GM12878 (cell line): ENCODE results near the gene BAZ2B. TPM values are rescaled to one million over a fixed set of nuclear protein-coding genes. Genes with fewer than 3 reads are reported as not detected.

Source experiments
- ASH2L ChIP-seq: fragments of 300-600, 200-600 bp; sonication (generic); IDR thresholded peaks from 2 replicates; pipeline ENCODE4 v1.6.1; 2017; ENCODE audit warnings: low read depth, mild to moderate bottlenecking, borderline replicate concordance
- ATF3 ChIP-seq: IDR thresholded peaks from 2 replicates; pipeline ENCODE4 v1.6.1; 2011; ENCODE audit warnings: low read depth, mild to moderate bottlenecking, low read length, moderate library complexity, borderline replicate concordance; ENCODE audit errors: extremely low read depth
- CREB1 ChIP-seq: IDR thresholded peaks from 2 replicates; pipeline ENCODE4 v1.6.1; 2012; ENCODE audit warnings: low read depth, mild to moderate bottlenecking, inconsistent platforms
- EP300 ChIP-seq, 2 experiments: fragments of 150-350 bp in 1 of 2; IDR thresholded peaks; 2 replicates each; pipeline ENCODE4 v1.6.1; 2011 to 2012; ENCODE audit warnings: low read depth in 2 of 2, low read length in 2 of 2, borderline replicate concordance in 1 of 2, improper control_type of control experiment in 1 of 2, inconsistent platforms in 1 of 2; ENCODE audit not compliant: control insufficient read depth in 1 of 2
- FOXM1 ChIP-seq: IDR thresholded peaks from 2 replicates; pipeline ENCODE4 v1.6.1; 2012; ENCODE audit warnings: low read depth, mild to moderate bottlenecking, inconsistent platforms, low read length, moderate library complexity
- JUND ChIP-seq: IDR thresholded peaks from 2 replicates; pipeline ENCODE4 v1.6.1; 2012; ENCODE audit warnings: low read depth, mild to moderate bottlenecking, low read length, improper control_type of control experiment, moderate library complexity
- MTA3 ChIP-seq: IDR thresholded peaks from 2 replicates; pipeline ENCODE4 v1.6.1; 2012; ENCODE audit warnings: low read length, inconsistent platforms, borderline replicate concordance
- PBX3 ChIP-seq: IDR thresholded peaks from 2 replicates; pipeline ENCODE4 v1.6.1; 2011; ENCODE audit warnings: mild to moderate bottlenecking, low read depth, low read length, moderate library complexity; ENCODE audit not compliant: insufficient replicate concordance
- PML ChIP-seq: IDR thresholded peaks from 2 replicates; pipeline ENCODE4 v1.6.1; 2012; ENCODE audit warnings: low read length, inconsistent platforms
- POLR2A ChIP-seq: IDR thresholded peaks from 2 replicates; pipeline ENCODE4 v1.6.1; 2011; ENCODE audit warnings: low read depth, mild to moderate bottlenecking, low read length
- RELB ChIP-seq: fragments of 450-650 bp; IDR thresholded peaks from 2 replicates; pipeline ENCODE4 v1.6.1; 2017; ENCODE audit warnings: low read depth, mild to moderate bottlenecking, moderate library complexity
- RFX5 ChIP-seq: IDR thresholded peaks from 2 replicates; pipeline ENCODE4 v1.6.1; 2011; ENCODE audit warnings: low read depth, low read length, improper control_type of control experiment
- SMAD1 ChIP-seq: fragments of 450-650 bp; IDR thresholded peaks from 2 replicates; pipeline ENCODE4 v1.6.1; 2018; ENCODE audit warnings: mild to moderate bottlenecking, low read depth; ENCODE audit not compliant: partially characterized antibody
- SREBF1 ChIP-seq: IDR thresholded peaks from 2 replicates; pipeline ENCODE4 v1.6.1; 2012; ENCODE audit warnings: mild to moderate bottlenecking, low read length
- SREBF2 ChIP-seq: IDR thresholded peaks from 2 replicates; pipeline ENCODE4 v1.6.1; 2012; ENCODE audit warnings: mild to moderate bottlenecking, low read length
- SUPT20H ChIP-seq: IDR thresholded peaks from 2 replicates; pipeline ENCODE4 v1.6.1; 2011; ENCODE audit warnings: low read depth, mild to moderate bottlenecking, low read length, moderate library complexity, borderline replicate concordance; ENCODE audit not compliant: control insufficient read depth
- TAF1 ChIP-seq: IDR thresholded peaks from 2 replicates; pipeline ENCODE4 v1.6.1; 2011; ENCODE audit warnings: mild to moderate bottlenecking, low read depth, low read length, borderline replicate concordance
- TCF7 ChIP-seq: IDR thresholded peaks from 2 replicates; pipeline ENCODE4 v1.6.1; 2014; ENCODE audit warnings: antibody characterized with exemption, borderline replicate concordance
- ZNF274 ChIP-seq: IDR thresholded peaks from one replicate; pipeline ENCODE4 v1.8.0; 2011; ENCODE audit not compliant: insufficient read length, insufficient read depth
- ZNF687 ChIP-seq: fragments of 450-650 bp; IDR thresholded peaks from 2 replicates; pipeline ENCODE4 v1.6.1; 2017; ENCODE audit warnings: mild to moderate bottlenecking, moderate library complexity
- polyA plus RNA-seq, 11 experiments: library from polyadenylated mRNA; depleted of rRNA in 4 of 11; unstranded in 6 of 11; stranded (reverse) in 5 of 11; fragments of >200 nt; fragmentation: Nextera tagmentation in 4 of 11; fragmentation: Illumina TruSeq in 1 of 11; extraction: Ambion mirVana in 4 of 11; extraction: Trizol in 1 of 11; gene quantifications; 1 replicate in 1 of 11; 2 replicates in 10 of 11; pipeline versions ENCODE4 v1.2.1 to v1.2.3, GENCODE V29; 2011 to 2016; ENCODE audit warnings: inconsistent platforms in 2 of 11, missing spikeins in 2 of 11, low read depth in 1 of 11
- total RNA-seq, 4 experiments: library from RNA; depleted of rRNA in 3 of 4; stranded (reverse); fragments of >200 nt in 3 of 4; fragmentation: Illumina TruSeq in 1 of 4; extraction: Trizol in 1 of 4; gene quantifications; 2 replicates each; pipeline versions ENCODE4 v1.2.1 to v1.2.3, GENCODE V29; 2013 to 2021
- TF ChIP-seq, protein P1 (sequence below): IDR thresholded peaks from 2 replicates; pipeline ENCODE4 v1.6.1; 2012; ENCODE audit warnings: low read depth, low read length, improper control_type of control experiment
- TF ChIP-seq, protein P2 (sequence below): fragments of 450-650 bp; IDR thresholded peaks from 2 replicates; pipeline ENCODE4 v1.6.1; 2016; ENCODE audit warnings: mild to moderate bottlenecking

The BAZ2B gene
- total and polyA plus RNA-seq, 10 of the 15 experiments (the other 5 are each of a cell fraction or from before 2014, with no cell fraction given): 8.8 to 49.7 (median 24.7) TPM

GRCh38 chr2:159516241-159516758 lies 100.0 kb downstream of the BAZ2B start (continued):
- TF ChIP-seq TCF7 (no peak), SREBF2 (no peak), FOXM1 (no peak), SMAD1 (no peak), ZNF687 (peak; percentile 31; the same call in 1 of the 2 replicates), RFX5 (no peak), ZNF274 (no peak), PML (peak; percentile 61; the same call in 1 of the 2 replicates), EP300 (IDR thresholded peaks at IDR 0.05; ENCODE audit: borderline replicate concordance in 1 of 2, control insufficient read depth in 1 of 2, low read depth in 2 of 2, low read length in 2 of 2) (no peak), SUPT20H (no peak), TAF1 (peak; percentile 52; the same call in 1 of the 2 replicates), POLR2A (peak; percentile 40; the same call in 1 of the 2 replicates), MTA3 (no peak), CREB1 (no peak), SREBF1 (no peak), PBX3 (no peak), ATF3 (no peak), ASH2L (no peak), RELB (peak; percentile 20; the same call in 1 of the 2 replicates), JUND (no peak)
- TF ChIP-seq, protein P1, sequence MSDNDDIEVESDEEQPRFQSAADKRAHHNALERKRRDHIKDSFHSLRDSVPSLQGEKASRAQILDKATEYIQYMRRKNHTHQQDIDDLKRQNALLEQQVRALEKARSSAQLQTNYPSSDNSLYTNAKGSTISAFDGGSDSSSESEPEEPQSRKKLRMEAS: no peak
- TF ChIP-seq, protein P2, sequence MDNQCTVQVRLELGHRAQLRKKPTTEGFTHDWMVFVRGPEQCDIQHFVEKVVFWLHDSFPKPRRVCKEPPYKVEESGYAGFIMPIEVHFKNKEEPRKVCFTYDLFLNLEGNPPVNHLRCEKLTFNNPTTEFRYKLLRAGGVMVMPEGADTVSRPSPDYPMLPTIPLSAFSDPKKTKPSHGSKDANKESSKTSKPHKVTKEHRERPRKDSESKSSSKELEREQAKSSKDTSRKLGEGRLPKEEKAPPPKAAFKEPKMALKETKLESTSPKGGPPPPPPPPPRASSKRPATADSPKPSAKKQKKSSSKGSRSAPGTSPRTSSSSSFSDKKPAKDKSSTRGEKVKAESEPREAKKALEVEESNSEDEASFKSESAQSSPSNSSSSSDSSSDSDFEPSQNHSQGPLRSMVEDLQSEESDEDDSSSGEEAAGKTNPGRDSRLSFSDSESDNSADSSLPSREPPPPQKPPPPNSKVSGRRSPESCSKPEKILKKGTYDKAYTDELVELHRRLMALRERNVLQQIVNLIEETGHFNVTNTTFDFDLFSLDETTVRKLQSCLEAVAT: 0 out of 2 replicates have a peak, but pooled peaks have one; percentile 22
